ENCODE measurements around the gene SRBD1.

DNA sequence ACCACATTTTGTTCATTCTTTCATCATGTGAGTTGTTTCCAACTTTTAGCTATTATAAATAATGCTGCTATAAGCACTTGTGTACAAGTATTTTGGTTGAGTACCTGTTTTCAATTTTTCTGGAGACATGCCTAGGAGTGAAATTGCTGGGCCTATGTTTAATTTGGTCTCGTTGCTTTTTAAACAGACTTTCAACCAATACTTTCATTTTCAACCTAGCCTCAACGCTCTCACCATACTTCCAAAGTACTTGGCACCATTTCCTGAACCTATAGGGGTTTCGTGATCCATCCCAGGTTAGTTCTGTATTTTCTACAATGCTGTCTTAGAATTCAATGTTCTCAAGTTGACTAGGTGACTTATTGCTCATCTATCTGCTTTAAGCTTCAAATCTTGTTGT lies 126.1 kb downstream of the SRBD1 start:
- TF ChIP-seq CTCF (IDR thresholded peaks at IDR 0.05): no peak
- no peak for TF ChIP-seq FOXK1 (CRISPR knock-in tag; IDR thresholded peaks at IDR 0.05)
- TF ChIP-seq E2F4 (CRISPR knock-in tag; IDR thresholded peaks at IDR 0.05; ENCODE audit: borderline replicate concordance, low read depth): no peak
- no peak for TF ChIP-seq ZNF121 (CRISPR knock-in tag; IDR thresholded peaks at IDR 0.05)

All from WTC11 (cell line).